ENCODE data around the gene GJC2.

- TF ChIP-seq CTCF (IDR thresholded peaks at IDR 0.05) (no peak), POLR2A (IDR thresholded peaks at IDR 0.05) (no peak)
Observed at GRCh38 chr1:228147768-228148167, 2.0 kb upstream of the GJC2 start.

Data from gastroesophageal sphincter (tissue), 3 donors.